IPS DF 4.7 (cell line): ENCODE results near the gene BMP8B.

Experiments
- DNase-seq: peaks from one replicate; pipeline ENCODE4 v3.0.0-alpha.2; 2013; ENCODE audit warnings: low spot score; ENCODE audit errors: extremely low read depth

The BMP8B gene

GRCh38 chr1:39726600-39726999, 62.1 kb downstream of the BMP8B start:
- DNase-seq, result no peak

GRCh38 chr1:39722495-39722894, 66.2 kb downstream of the BMP8B start:
- no peak for DNase-seq

- no peak for DNase-seq
Observed at GRCh38 chr1:39721664-39722063, 67.0 kb downstream of the BMP8B start.

GRCh38 chr1:39720094-39720999, 68.3 kb downstream of the BMP8B start:
- no peak for DNase-seq

GRCh38 chr1:39717809-39718208, 70.9 kb downstream of the BMP8B start:
- no peak for DNase-seq

- DNase-seq, result no peak
Observed at GRCh38 chr1:39713557-39713956, 75.1 kb downstream of the BMP8B start.

- DNase-seq, result no peak
Observed at GRCh38 chr1:39711966-39712340, 76.7 kb downstream of the BMP8B start.

- no peak for DNase-seq
Observed at GRCh38 chr1:39711104-39711965, 77.3 kb downstream of the BMP8B start.

- no peak for DNase-seq
Observed at GRCh38 chr1:39707506-39707905, 81.2 kb downstream of the BMP8B start.
